ENCODE results near the gene RHOT2. TPM values are rescaled to one million over a fixed set of nuclear protein-coding genes. Genes with fewer than 3 reads are reported as not detected.

Gene RHOT2
- total RNA-seq, 4 donors from 2014 or later = 38.8 to 86.9 (median 61.5) TPM

DNA sequence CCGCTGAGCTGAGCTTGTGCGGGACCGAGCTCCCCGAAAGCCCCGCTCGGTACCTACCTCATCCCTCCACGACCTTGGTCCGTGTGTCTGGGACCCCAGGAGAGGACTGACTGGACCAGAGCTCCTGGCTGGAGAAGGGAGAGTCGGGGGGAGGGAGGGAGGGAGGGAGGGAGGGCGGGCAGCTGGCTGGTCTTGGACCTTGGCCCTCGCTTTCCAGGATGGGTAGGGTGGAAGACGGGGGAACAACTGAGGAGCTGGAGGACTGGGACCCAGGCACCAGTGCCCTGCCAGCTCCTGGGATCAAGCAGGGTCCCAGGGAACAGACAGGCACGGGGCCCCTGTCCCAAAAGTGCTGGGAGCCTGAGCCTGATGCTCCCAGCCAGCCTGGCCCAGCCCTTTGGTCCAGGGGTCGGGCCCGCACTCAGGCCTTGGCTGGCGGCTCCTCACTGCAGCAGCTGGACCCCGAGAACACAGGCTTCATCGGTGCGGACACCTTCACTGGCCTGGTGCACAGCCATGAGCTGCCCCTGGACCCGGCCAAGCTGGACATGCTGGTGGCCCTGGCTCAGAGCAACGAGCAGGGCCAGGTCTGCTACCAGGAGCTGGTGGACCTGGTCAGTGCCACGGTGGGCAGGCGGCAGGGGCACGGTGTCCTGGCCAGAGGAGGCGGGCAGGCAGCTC, 8.1 kb downstream of the RHOT2 start:
- TF ChIP-seq CTCF (IDR thresholded peaks at IDR 0.05) = no peak

GRCh38 chr16:676565-676902, 8.6 kb downstream of the RHOT2 start:
- TF ChIP-seq CTCF (IDR thresholded peaks at IDR 0.05) = no peak
- no peak for DNase-seq (ENCODE audit: low spot score)
- ATAC-seq (ENCODE audit: low FRiP score) = no peak

More for the DNA sequence above, 8.1 kb downstream of the RHOT2 start:
- ATAC-seq (ENCODE audit: low FRiP score) (no peak), DNase-seq (ENCODE audit: low spot score) (no peak)

- DNase-seq (ENCODE audit: low spot score) (no peak), ATAC-seq (ENCODE audit: low FRiP score) (no peak)
- no peak for TF ChIP-seq CTCF (IDR thresholded peaks at IDR 0.05)
These were observed 9.0 kb downstream of the RHOT2 start for GRCh38 chr16:676913-677312.

DNA sequence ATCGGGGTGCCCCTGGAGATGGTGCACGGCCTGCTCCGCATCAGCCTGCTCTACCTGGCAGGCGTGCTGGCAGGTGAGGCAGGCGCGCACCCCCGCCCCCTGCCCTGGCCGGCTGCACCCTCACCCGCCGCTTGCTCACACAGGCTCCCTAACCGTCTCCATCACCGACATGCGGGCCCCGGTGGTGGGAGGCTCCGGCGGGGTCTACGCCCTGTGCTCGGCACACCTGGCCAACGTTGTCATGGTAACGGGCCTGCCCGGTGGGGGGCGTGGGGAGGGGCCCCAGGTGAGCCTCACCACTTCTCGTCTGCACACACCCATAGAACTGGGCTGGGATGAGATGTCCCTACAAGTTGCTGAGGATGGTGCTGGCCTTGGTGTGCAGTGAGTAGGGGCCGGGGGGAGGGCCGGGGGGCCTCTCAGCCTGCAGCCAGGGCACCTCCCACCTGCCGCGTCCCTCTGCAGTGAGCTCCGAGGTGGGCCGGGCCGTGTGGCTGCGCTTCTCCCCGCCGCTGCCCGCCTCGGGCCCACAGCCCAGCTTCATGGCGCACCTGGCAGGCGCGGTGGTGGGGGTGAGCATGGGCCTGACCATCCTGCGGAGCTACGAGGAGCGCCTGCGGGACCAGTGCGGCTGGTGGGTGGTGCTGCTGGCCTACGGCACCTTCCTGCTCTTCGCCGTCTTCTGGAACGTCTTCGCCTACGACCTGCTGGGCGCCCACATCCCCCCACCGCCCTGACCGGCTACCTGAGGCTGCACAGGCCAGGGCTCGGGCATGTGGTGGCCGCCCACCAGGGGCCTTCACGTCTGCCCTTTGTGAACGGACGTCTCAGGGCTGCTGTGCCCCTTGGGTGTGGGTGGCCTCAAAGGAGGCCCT, 9.6 kb downstream of the RHOT2 start:
- DNase-seq (ENCODE audit: low spot score) (no peak), ATAC-seq (ENCODE audit: low FRiP score) (no peak)
- TF ChIP-seq CTCF (IDR thresholded peaks at IDR 0.05) = no peak

GRCh38 chr16:678209-678857, 10.4 kb downstream of the RHOT2 start:
- no peak for DNase-seq (ENCODE audit: low spot score)
- no peak for TF ChIP-seq CTCF (IDR thresholded peaks at IDR 0.05)
- no peak for ATAC-seq (ENCODE audit: low FRiP score)

GRCh38 chr16:678858-679813, 11.2 kb downstream of the RHOT2 start:
- ATAC-seq (ENCODE audit: low FRiP score) = peak; percentile 7
- no peak for TF ChIP-seq CTCF (IDR thresholded peaks at IDR 0.05)
- no peak for DNase-seq (ENCODE audit: low spot score)
